Renal pelvis (tissue), 12 donors: Measurements from ENCODE around the gene TRIM39. TPM values are rescaled to one million over a fixed set of nuclear protein-coding genes. Genes with fewer than 3 reads are reported as not detected.
"Not testable (repeated sequence)": the region's sequence is repeated elsewhere in the genome, so short reads cannot be mapped to it uniquely, and the experiment has no call there.

Source experiments
- DNase-seq: peaks from one replicate; pipeline ENCODE4 v3.0.0-alpha.2; 2013
- long read RNA-seq, 16 experiments: transcript quantifications; one replicate each; lab custom pipeline, GENCODE V29; 2026
- polyA plus RNA-seq, 3 donors: library from polyadenylated mRNA; unstranded; fragments of 120-200 nt; gene quantifications; one replicate each; pipeline ENCODE4 v1.2.1, GENCODE V29; 2013; ENCODE audit not compliant: insufficient read length in 3 of 3

Gene TRIM39
- 10 to 100 TPM; 12.5 to 16.1 (median 14.5) TPM for polyA plus RNA-seq
- long read RNA-seq, donor 1, result 0 reads
- long read RNA-seq, donor 2, partial matches to known transcripts, result 0 of 1 reads
- long read RNA-seq, donor 2, other reads (novel, unspliced or antisense), result 0 of 1 reads
- long read RNA-seq, donor 3, partial matches to known transcripts, result 0 of 1 reads
- long read RNA-seq, donor 3, other reads (novel, unspliced or antisense), result 0 of 1 reads
- long read RNA-seq, donor 4, partial matches to known transcripts, result 0 of 1 reads
- long read RNA-seq, donor 4, other reads (novel, unspliced or antisense), result 0 of 1 reads
- long read RNA-seq, donor 5, partial matches to known transcripts, result 0 of 1 reads
- long read RNA-seq, donor 5, other reads (novel, unspliced or antisense), result 0 of 1 reads
- long read RNA-seq, donor 6, result 0 reads
- long read RNA-seq, donor 7, partial matches to known transcripts, result 0 of 1 reads
- long read RNA-seq, donor 7, other reads (novel, unspliced or antisense), result 0 of 1 reads
- long read RNA-seq, donor 8, result 0 reads
- long read RNA-seq, donor 9, result 0 reads
- long read RNA-seq, donor 10, result 0 reads
- long read RNA-seq, donor 11, result 0 reads
- long read RNA-seq, donor 12, result 0 reads
- long read RNA-seq, donor 13, result 0 reads
- long read RNA-seq, donor 14, partial matches to known transcripts, result 0 of 1 reads
- long read RNA-seq, donor 14, other reads (novel, unspliced or antisense), result 0 of 1 reads
- long read RNA-seq, donor 15, partial matches to known transcripts, result 0 of 4 reads
- long read RNA-seq, donor 15, other reads (novel, unspliced or antisense), result 0 of 4 reads
- long read RNA-seq, donor 16, partial matches to known transcripts, result 0 of 1 reads
- long read RNA-seq, donor 16, other reads (novel, unspliced or antisense), result 0 of 1 reads

GRCh38 chr6:30326526-30327231, at the start of gene TRIM39:
TRIM39 (plus strand) TSS chr6:30326927; CDS start chr6:30329318, 2,391 bp downstream.
- DNase-seq, result peak; percentile 84

GRCh38 chr6:30280988-30281387, 45.7 kb upstream of the TRIM39 start:
- not testable (repeated sequence) for DNase-seq

GRCh38 chr6:30282522-30282921, 44.2 kb upstream of the TRIM39 start:
- no peak for DNase-seq

- no peak for DNase-seq
Observed at GRCh38 chr6:30283761-30284160, 43.0 kb upstream of the TRIM39 start.

- no peak for DNase-seq
Observed at GRCh38 chr6:30287139-30287538, 39.6 kb upstream of the TRIM39 start.

GRCh38 chr6:30295837-30296236, 30.9 kb upstream of the TRIM39 start:
- DNase-seq, result no peak

GRCh38 chr6:30304002-30304401, 22.7 kb upstream of the TRIM39 start:
- DNase-seq, result no peak

GRCh38 chr6:30311101-30311500, 15.6 kb upstream of the TRIM39 start:
- no peak for DNase-seq

- DNase-seq, result no peak
Observed at GRCh38 chr6:30311671-30312070, 15.1 kb upstream of the TRIM39 start.

- DNase-seq, result no peak
Observed at GRCh38 chr6:30312266-30312665, 14.5 kb upstream of the TRIM39 start.

GRCh38 chr6:30312676-30313321, 13.9 kb upstream of the TRIM39 start:
- no peak for DNase-seq

GRCh38 chr6:30315156-30315555, 11.6 kb upstream of the TRIM39 start:
- no peak for DNase-seq

GRCh38 chr6:30317913-30318589, 8.7 kb upstream of the TRIM39 start:
- no peak for DNase-seq

- no peak for DNase-seq
Observed at GRCh38 chr6:30319146-30319835, 7.4 kb upstream of the TRIM39 start.

GRCh38 chr6:30321692-30322388, 4.9 kb upstream of the TRIM39 start:
- DNase-seq, result no peak

GRCh38 chr6:30322527-30323501, 3.9 kb upstream of the TRIM39 start:
- DNase-seq, result no peak

- no peak for DNase-seq
Observed at GRCh38 chr6:30323806-30324205, 2.9 kb upstream of the TRIM39 start.

- no peak for DNase-seq
Observed at GRCh38 chr6:30325150-30325872, 1.4 kb upstream of the TRIM39 start.
